ENCODE results near the gene TOR1AIP2.
"Not testable (repeated sequence)": the region's sequence is repeated elsewhere in the genome, so short reads cannot be mapped to it uniquely, and the experiment has no call there.

TOR1AIP2 gene

DNA sequence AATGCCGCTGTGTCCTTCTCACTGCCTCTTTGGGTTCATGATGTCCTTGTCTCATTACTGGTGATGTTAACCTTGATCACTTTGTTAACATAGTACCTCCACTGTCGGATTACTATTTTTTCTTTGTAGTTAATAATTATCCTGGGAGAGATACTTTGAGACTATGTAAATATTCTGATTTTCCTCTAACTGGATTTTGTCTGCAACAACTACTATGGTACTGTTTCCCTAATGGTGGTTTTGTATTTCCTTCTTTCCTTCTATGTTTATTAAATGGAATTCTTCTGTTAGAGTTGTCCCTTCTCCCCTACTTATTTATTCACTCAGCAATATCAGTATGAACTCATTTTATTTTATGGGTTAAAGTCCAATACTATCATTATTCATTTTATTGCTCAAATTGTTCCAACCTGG is 4.2 kb downstream of the TOR1AIP2 start:
- DNase-seq, result no peak

DNA sequence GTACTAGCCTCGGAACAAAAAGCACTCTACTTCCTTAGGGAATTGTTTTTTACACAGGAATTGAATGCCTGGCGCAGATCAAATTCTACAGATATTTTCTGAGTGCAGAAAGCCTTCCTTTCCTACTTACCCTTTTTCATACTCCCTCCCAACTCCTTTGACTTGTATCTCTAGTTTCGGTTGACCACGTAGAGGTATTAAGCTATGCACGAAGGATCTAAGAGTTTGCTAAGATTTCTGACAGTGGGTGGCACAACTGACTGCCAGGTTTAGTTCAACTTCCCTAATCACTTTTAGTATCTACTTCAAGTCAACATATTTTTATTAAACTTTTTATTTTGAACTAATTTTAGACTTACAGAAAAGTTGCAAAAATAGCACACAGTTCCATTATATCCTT is 5.0 kb downstream of the TOR1AIP2 start:
- DNase-seq, result no peak

DNA sequence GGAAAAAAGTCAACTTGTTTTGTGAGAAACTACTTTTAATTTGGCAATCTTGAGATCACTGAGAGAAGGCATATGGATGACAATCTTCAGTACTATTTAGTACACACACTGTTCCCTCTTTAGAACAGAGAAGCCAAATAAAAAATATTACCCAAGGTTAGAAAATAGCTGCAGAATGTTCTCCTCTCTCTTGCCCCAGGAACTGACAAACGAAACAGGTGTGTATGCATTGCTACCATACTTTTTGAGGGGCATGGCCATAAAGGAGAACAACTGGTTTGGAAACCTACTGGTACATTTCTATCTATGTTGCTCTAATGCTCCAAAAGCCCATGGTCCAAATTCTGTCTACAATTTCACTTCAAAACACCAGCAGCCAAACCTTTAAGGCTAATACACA is 5.7 kb downstream of the TOR1AIP2 start:
- DNase-seq, result no peak

DNA sequence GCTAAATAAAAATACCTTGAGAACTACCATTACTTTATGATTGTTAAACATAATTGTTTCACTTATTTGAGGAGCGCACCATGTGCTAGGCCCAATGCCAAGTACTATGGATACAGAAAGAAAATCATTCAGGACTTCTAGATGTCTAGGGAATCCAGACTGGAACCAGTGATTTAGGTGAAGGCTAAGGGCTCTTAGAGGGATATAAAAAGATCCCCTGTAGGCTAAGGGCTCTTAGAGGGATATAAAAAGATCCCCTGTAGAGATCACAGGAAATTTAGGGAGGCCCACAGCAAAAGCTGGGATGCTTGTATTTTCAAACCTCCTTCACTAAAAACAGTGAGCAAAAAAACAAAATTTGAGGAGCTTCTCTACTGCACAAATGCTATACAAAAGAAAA is 6.7 kb downstream of the TOR1AIP2 start:
- no peak for DNase-seq

DNA sequence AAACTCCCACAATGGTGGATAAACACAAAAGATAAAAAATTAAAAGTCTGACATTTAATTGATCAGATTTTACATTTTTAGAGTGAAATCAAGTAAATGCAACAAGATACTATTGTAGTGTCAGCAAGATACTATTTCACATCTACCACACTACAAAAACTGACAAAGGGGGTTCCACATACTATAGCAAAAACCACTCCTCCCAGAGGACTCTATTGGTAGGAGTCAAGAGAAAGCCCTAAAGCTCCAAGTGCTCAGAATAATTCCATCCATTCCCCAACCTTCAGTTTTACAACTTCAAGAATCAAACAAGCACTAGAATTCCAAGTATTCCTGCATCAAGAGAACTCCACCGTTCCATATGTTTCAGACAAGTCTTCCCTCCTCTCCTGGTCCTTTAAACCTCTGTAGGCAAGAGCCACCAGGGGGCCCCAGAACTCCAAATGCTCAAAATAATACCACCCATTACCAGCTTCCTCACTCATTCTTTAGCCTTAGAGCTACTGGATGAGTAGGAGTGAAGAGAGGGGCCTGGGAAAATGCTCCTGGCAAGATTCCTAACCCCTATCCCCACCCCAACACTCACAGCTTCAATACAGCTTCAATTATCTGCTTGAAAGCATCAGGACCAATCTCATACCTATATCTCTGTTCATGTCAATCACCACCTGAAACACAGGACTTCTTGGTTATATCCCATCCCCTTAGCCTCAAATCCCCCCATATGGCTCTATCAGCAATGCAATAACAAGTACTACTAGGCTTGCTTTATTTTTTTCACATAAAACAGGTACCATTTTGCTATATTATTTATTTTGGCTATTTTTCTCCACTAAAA is 9.9 kb downstream of the TOR1AIP2 start:
- DNase-seq, result peak; percentile 84

DNA sequence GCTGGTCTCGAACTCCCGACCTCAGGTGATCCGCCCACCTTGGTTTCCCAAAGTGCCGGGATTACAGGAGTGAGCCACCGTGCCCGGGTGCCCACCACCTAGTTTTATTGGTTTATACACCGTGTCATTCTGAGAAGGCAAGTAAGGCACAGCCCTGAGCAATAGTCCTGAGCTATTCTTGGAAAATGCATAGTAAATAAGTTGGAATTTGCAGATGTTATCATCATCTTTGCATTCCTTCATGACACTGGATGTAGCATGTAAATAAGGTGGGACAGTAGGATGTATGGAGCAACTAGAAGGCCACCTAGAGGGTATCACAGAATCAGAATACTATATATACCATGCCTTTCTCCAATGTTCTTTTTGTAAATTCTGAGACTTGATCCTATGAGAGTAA is 11.0 kb downstream of the TOR1AIP2 start:
- no peak for DNase-seq

DNA sequence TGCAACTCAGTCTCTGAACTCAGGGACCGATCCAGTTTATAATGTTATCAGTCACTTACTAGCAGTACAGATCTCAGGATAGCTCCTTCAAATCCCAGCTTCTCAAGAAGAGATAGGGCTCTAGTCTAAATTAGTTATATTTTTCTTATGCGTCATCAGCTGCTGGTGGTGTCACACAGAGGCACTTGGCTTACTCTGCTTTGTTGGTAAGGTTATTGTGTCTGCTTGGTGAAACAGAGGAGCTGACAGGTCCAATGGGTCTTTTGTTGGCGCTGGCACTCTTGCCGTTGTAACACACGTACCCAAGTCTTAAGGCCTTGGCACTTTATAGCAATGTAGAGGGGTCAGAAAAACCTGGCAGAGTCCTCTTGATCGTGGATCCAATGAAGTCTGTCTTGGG is 12.2 kb downstream of the TOR1AIP2 start:
- no peak for DNase-seq

DNA sequence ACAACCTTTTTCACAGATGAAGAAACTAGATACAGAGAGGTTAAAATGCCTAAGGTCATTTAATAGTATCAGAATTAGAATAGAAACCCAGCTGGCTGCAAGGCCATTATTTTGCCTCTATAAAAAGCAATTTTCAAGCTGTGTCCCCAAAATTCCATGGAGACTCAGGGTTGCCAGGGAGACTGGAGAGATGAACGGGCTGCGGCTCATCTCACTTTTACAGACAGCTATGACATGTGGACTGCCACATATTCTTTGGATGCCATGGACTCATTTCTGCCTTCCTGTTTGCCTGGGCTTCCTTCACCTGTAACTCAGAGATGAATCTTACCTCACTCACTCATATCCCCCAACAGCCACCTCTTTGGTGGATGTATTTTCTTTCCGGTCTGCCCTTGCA is 17.0 kb downstream of the TOR1AIP2 start:
- no peak for DNase-seq

DNA sequence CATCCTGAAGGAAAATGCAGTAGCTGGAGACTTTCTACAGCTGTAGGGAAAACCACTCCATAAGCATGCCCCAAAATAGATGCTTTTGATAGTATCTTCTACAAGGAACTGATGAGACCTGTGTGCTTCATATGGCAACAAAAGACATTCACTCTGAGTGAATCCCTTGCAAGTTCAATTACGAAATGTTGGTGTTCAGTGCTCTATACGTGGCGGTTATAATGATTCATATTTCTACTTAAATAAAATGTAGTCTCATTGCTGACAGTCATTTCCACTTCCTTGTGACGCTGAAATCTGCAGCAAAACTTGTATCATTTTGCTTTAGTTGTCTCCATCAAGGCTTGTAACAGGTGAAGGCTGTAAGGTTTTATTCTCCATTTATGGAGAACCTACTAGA is 20.6 kb downstream of the TOR1AIP2 start:
- DNase-seq, result no peak

DNA sequence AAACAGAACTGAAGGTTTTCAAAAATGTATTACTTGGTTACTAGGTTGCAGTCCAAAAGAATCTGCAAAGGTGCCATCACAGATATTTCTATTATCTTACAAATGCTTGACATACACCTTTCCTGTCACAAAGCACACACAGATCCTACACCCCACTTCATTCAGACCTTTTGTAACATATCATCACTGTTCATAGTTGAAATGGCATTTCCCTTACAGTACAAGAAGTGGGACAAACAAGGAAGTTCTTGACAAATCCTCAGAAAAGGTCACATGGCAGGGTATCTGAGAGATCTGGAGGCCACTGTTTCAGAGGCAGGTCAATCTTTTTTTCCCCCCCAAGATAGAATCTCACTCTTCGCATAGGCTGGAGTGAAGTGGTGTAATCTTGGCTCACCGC is 21.3 kb downstream of the TOR1AIP2 start:
- no peak for DNase-seq

DNA sequence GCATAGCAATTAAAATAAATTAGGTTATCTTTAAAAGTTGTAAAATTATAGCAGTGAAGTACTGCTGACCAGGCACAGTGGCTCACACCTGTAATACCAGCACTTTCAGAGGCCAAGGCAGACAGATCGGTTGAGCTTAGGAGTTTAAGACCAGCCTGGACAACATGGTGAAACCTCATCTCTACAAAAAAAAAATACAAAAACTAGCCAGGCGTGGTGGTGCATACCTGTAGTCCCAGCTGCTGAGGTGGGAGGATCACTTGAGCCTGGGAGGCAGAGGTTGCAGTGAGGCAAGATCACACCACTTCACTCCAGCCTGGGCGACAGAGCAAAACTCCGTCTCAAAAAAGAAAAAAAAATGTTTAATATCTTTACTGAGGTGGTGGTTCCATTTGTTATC is 21.8 kb downstream of the TOR1AIP2 start:
- not testable (repeated sequence) for DNase-seq

DNA sequence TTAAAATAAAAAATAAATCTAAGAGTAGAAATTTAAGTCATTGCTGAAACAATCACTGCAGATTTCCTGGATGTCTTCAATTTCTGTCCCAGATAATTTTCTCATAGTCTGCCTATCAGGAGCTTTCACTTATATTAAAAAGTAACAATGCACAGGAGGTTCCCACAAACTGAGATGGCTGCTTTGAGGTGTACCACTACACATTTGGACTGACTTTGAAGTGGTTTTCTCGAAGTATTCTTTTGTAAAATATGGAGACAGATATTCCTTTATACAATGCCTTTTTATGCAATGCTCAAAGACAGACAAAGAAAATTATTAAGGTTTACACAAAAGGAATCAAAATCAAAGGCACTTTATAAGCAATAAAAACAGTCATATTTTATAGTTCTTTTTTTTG is 24.5 kb downstream of the TOR1AIP2 start:
- no peak for DNase-seq

DNA sequence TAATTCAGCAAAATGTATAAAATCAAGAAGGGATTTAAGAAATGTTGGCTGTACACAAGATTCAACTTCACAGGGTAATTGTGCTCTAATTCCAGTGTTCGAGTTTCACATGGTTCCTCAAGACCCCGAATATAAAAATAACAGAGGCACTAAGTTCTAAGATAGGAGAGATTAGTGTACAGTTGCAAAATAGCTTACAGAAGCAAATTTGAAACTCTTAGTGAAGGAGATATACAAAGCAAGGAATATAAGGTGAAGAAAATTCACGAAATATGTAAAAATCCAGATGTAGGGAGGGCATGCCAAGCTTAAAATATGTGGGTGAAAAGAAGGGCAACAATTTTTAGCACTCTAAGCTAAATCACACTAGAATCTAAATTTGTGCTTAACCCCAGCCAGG is 29.4 kb downstream of the TOR1AIP2 start:
- DNase-seq, result no peak

DNA sequence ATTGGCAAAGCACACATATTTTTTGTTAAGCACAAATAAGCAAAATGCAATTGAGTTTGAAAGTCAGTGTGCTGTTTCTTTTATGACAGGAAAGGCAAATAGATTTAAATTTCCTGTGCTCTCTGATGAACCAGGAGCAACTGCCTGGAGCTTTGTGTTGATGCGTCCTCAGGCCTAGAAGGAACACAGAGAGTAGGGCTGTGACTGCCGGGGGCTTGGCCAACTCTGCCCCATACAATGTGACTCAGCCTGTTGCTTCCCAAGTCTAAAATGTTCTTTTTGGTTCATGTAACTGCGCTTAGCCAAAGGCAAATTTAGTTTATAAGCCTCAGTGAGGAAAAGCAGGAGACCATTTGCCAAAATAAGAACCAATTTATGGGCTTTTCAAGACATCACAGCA is 37.5 kb downstream of the TOR1AIP2 start:
- DNase-seq, result no peak

DNA sequence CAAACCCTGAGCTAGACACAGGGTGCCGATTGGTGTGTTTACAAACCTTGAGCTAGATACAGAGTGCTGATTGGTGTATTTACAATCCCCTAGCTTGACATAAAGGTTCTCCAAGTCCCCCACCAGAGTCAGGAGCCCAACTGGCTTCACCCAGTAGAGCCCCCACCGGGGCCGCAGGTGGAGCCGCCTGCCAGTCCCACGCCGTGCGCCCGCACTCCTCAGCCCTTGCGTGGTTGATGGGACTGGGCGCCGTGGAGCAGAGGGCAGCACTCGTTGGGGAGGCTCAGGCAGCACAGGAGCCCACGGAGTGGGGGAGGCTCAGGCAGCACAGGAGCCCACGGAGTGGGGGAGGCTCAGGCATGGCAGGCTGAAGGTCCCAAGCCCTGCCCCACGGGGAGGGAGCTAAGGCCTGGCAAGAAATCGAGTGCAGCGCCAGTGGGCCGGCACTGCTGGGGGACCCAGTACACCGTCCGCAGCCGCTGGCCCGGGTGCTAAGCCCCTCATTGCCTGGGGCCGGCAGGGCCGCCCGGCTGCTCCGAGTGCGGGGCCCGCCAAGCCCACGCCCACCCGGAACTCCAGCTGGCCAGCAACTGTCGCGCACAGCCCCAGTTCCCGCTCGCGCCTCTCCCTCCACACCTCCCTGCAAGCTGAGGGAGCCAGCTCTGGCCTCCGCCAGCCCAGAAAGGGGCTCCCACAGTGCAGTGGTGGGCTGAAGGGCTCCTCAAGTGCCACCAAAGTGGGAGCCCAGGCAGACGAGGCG is 40.7 kb downstream of the TOR1AIP2 start:
- not testable (repeated sequence) for DNase-seq

DNA sequence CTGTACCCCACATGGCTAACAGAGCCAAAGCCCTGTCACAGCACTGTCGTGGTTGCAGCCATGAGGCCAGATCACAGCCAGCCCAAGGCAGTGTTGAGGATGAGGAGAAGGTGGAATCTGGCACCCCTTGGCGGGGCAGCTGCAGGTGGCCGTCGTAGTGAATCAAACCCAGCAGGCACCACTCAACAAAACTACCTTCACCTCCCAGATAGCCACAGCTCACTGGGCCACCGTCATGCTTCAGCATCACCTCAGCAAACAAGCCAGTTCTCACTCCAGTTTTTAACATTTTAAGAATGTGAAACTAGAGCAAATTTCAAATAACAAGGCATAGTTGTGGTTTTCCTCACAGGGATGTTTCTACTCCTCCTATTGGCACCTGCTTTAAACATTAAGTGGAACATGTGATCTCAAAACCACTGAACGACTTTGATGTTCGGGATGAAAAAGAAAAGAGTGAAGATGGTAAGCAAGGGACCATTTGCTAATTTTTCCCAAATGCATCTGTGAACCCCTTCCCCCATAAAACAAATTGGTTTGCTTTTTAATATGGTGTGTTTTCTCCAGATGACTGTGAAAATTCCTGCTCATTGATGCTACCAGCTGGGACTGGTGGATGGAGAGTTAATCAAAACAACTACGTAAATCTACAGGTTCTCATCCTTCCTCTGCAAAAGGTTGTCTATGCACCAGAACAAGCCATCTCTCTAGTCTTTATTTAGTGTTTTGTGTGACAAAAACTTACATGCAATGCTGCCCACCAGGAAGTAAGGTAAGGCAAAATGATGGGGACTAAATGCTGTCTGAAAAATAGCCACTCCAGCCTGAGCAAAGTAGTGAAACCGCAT is 45.5 kb downstream of the TOR1AIP2 start:
- DNase-seq, result no peak

DNA sequence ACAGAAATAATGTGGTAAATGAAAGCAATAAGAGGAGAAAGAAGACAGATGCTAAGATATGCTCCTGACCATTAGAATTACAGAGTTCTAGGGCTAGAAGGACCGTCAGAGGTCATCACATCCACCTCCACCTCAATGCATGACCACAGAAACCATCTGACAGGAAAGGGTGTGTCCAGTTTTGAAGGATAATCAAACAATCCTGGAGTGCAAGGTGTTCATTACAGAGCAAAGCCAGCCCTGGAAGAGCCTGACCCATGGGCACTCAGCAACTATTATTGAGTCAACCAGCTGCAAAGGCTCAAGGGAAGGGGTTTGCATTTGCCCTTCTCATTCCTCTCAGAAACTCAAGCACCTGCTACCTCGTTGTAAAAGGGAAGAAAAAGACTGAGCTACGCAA is 46.4 kb downstream of the TOR1AIP2 start:
- DNase-seq, result no peak

DNA sequence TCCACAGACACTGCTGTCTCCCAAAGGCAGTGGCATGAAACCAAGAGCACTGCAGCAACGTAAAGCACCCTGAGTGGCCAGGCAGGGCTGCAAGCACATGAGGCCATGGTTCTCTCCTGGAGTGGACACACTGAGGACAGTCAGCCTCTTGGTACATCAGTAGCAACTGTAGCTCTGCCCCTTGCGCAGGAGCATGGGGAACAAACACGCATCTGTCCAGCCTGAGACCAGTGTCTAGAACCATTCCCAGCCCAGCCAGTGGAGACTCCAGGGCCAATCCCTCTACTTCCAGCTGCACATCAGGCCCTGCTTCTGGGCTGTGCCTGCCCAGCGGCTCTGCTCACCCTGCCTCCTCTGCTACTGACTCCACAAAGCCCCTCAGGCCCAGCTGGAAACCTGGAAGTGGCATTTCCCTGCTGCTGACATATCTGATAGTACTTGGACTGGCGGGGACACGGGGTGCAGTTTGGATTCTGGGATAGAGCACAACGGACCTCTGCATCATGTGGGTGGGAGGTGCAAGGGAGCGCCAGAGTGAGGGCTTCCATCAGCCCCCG is 49.0 kb downstream of the TOR1AIP2 start:
- DNase-seq, result no peak

DNA sequence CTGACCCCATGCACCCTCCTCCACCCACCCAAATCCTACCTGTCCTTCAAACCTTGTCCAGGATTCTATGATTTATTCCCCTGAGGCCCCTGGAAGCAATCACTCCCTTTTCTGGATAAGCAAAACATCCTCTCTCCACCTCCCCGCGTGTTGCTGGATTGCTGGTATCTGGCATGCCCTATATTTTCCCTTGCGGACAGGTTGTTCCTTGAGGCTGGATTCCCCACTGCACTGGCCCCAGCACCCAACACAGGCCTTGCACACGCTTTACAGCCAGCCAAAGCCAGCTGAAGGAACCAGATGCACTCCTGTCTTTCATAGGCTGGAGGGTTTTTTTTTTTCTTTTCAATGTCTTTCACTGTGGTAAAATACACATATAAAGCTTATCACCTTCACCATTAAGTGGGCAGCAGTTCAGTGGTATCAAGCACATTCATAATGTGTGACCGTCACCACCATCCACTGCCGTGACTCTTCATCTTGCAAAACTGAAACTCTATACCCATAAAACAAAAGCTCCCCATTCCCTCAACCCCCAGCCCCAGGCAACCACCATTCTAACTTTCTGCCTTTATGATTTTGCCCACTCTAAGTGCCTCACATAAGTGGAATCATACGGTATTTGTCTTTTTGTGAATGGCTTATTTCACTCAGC is 50.9 kb downstream of the TOR1AIP2 start:
- no peak for DNase-seq

DNA sequence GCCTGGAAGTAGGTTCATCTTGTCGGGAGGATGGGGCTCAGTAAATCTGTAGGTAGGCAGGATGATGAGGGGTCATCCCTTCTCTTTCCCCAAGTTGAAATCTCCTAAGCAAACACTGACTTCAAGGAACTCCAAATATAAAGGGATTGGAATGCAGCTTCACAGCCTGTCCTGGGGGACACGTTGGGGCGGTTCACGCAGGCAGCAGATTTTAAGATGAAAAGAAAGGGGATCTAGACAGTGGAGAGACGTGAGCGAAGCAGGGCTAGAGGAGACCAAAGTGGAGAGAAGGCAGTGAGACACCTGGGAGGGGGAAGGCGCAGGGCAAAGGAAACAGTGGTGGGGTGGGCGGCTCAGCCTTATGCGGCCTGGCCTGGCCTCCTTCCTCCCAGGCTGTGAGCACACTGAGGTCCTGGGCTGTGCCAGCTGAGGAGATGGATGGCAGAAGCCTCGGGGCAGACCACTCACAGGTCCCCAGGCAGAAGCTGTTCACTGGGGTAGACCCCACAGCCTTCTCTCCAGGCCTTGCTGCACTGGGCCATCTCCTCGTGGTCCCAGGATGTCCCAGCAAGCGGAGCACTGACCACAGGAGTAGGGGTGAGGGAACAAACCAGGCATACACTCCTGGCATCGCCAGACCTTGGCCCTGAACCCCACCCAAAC is 51.7 kb downstream of the TOR1AIP2 start:
- DNase-seq, result no peak

DNA sequence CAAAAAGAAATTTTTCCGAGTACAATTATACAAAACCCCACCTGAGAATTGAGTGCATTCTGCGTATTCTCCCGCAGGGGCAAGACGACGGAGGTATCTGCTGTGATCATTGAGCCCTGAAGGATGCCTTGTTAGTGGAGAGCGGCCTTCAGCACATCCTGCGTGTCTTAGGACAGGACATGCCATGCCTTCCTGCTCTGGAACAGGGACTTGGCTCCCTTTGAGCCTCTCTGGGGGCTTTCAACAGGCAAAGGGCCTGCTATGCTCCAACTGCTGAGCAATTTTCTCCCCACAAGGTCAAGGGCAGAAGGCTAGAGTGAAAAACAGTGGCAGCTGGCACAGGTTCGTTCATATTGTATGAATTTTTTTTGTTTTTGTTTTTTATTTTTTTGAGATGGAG is 52.4 kb downstream of the TOR1AIP2 start:
- DNase-seq, result no peak

DNA sequence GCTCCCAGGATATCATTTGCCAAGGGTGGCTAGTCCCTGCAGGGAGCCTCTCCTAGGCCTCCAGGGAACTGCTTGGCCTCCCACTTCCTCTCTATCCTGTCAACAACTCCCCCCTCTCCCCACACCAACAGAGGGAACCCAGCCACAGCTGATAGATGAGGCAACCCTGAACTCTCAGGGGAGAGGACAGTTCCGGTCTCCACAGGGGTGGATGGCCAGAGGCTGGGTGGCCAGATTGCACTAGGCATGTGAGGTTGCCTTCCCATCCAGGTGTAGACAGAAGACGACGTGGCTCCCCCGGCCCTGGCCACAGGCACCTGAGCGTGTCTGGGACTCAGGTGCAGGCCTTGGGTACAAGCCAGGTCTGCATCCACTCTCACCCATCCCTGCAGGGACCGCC is 53.3 kb downstream of the TOR1AIP2 start:
- DNase-seq, result no peak

Measured in NCI-H82 (cell line).